IMR-90 (cell line): ENCODE data around the gene NUCB1.

ENCODE experiments used
- CTCF ChIP-seq: conservative IDR thresholded peaks from 2 replicates; pipeline ENCODE4 v1.5.1; 2012; ENCODE audit warnings: mild to moderate bottlenecking, low read depth, low read length, improper control_type of control experiment
- ELK1 ChIP-seq: fragments of 150-350 bp; IDR thresholded peaks from 2 replicates; pipeline ENCODE4 v1.6.1; 2016; ENCODE audit warnings: low read depth, mild to moderate bottlenecking, low read length, moderate library complexity, borderline replicate concordance
- FOS ChIP-seq: fragments of 150-350 bp; IDR thresholded peaks from 2 replicates; pipeline ENCODE4 v1.6.1; 2016; ENCODE audit warnings: low read depth, low read length
- MXI1 ChIP-seq: IDR thresholded peaks from 2 replicates; pipeline ENCODE4 v1.6.1; 2012; ENCODE audit warnings: low read depth, mild to moderate bottlenecking, low read length, moderate library complexity, borderline replicate concordance
- POLR2A ChIP-seq: IDR thresholded peaks from 2 replicates; pipeline ENCODE4 v1.6.1; 2012; ENCODE audit warnings: mild to moderate bottlenecking, low read depth, low read length
- RAD21 ChIP-seq: IDR thresholded peaks from 2 replicates; pipeline ENCODE4 v1.6.1; 2012; ENCODE audit warnings: low read length, improper control_type of control experiment
- SMC3 ChIP-seq: fragments of 150-350 bp; IDR thresholded peaks from 2 replicates; pipeline ENCODE4 v1.6.1; 2016; ENCODE audit warnings: low read depth, mild to moderate bottlenecking, antibody characterized with exemption, low read length, moderate library complexity

DNA sequence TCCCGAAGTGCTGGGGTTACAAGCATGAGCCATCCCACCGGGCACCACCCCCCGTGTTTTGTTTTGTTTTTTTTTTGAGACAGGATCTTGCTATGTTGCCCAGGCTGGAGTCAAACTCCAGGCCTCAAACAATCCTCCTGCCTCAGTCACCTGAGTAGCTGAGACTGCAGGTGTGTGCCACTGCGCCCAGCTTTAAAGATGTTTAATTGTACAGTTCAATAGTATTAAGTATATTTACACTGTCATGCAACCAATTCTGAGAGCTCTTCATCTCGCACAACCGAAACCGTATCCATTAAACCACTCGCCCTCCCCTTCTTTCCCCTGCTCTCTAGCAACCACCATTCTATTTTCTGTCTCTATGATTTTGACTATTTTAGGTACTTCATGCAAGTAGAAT lies 15.6 kb downstream of the NUCB1 start:
- no peak for TF ChIP-seq CTCF
- TF ChIP-seq POLR2A, result no peak
- TF ChIP-seq MXI1, result no peak
- no peak for TF ChIP-seq FOS
- TF ChIP-seq RAD21, result no peak
- TF ChIP-seq SMC3, result no peak
- TF ChIP-seq ELK1, result no peak
